ENCODE results near the gene ASB9.
"Not testable (repeated sequence)": the region's sequence is repeated elsewhere in the genome, so short reads cannot be mapped to it uniquely, and the experiment has no call there.

Gene ASB9

DNA sequence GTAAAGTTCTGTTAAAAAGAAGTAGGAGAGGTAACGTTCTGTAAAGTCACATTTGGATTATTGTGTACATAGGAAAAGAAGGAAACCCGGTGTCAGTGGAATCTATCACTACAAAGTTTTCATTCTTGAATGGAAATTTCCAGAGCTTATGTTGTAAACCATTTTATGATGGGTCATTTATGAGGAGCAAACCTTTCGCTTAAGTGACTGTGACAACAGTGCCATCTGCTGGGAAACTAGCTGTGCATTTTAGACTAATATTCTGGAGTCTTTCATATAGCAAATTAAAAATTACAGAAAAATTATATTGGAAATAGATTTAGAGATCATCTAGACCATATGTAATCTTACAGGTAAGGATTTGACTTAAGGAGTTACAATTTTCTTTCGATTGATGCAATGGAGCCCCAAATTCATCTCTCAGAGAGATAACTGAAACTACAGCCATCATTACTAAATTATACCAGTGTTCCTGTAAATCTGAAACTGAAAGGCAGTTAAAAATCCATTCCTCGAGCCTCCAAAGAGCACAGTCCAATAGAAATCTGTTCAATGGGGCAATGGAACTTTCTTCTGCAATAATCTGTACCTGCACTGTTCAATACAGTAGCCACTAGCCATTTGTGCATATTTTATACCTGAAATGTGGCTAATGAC, 26.9 kb downstream of the ASB9 start:
- in situ Hi-C loops (cut with MboI; ENCODE audit: low sequenced_read_pairs), result no loop called here

GRCh38 chrX:15241301-15241700, 28.6 kb downstream of the ASB9 start:
- in situ Hi-C loops (cut with MboI; ENCODE audit: low sequenced_read_pairs), result no loop called here

- in situ Hi-C loops (cut with MboI; ENCODE audit: low sequenced_read_pairs), result no loop called here
Observed at GRCh38 chrX:15240414-15240813, 29.5 kb downstream of the ASB9 start.

GRCh38 chrX:15236146-15236545, 33.7 kb downstream of the ASB9 start:
- in situ Hi-C loops (cut with MboI; ENCODE audit: low sequenced_read_pairs), result no loop called here

DNA sequence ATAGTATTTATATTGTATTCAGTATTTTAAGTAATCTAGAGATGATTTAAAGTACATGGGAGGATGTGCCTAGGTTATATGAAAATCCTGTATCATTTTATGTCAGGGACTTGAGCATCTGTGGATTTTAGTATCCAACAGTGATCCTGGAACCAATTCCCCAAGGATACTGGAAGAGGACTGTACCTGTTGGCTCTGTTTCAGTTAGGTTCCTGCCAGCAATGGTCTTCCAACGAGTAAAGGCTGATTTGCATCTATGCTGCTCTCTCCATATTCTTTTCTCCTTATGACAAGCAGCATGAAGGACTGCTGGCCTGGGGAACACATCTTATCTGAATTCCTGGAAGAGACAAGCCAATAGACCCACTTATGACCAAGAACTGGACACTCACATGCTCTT, 34.9 kb downstream of the ASB9 start:
- in situ Hi-C loops (cut with MboI; ENCODE audit: low sequenced_read_pairs), result no loop called here

DNA sequence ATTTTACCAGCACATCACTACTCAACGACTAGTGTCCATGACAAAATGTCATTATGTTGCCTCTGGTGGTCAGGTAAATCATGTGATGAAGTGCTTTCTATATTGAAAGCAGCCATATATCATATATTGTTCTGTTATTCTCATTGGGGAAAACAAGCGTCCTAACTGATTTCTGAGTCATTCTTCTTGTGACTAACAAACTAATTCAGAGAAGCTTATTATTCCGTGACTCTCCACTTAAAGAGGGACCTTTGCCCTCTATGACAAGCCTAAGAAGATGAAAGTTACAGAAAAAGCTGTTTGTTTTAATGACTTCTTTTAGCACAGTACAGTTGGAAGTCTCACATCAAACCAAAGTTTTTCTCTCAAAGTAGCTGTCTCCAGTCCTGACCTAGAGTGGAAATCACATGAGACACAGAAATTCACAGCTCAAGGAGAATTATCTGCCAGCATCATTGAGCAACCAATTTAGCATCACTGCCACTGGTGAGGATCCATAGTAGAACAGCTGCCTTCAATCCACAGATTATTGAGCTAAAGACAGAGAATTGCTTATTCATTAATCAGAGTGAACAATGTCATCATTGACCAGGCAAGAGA, 36.4 kb downstream of the ASB9 start:
- in situ Hi-C loops (cut with MboI; ENCODE audit: low sequenced_read_pairs), result no loop called here

DNA sequence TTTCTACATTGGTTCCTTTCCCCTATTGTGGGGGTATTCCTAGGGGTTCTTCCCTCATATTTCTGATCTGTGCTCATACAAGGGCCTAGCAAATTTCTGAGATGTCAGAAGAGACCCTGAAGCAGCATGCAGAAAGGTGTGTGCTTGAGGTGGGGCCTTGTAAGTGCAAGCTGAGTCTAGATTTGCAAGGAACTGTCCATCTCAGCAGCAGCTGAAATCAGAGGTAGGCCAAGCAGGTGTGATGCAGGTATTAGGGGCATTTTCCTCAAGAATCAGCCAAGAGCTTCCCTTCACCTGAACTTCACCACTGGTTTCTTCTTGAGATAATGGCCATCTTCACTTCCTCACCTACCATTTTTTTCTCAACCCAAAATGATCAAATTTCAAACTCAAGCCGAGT, 45.1 kb downstream of the ASB9 start:
- in situ Hi-C loops (cut with MboI; ENCODE audit: low sequenced_read_pairs), result no loop called here

DNA sequence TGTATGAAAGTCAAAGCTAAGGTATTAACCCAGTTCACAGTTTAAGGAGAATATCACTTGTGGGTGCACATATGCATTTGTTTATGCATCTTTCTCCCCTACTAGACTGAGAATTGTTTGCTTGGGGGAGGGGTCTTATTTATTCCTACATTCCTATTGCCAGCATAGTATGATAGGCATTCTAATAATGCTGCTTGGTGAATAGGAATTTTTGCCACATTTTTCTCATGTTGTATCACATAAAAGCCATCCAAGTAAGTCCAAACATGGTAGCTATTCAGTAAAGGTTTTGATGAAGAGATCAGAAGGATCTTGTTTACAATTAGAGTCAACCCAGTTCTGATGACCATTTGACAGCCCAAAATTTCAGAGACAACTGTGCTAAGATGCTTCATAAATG, 48.6 kb downstream of the ASB9 start:
- in situ Hi-C loops (cut with MboI; ENCODE audit: low sequenced_read_pairs), result no loop called here

- in situ Hi-C loops (cut with MboI; ENCODE audit: low sequenced_read_pairs), result no loop called here
Observed at GRCh38 chrX:15217161-15217560, 52.7 kb downstream of the ASB9 start.

- in situ Hi-C loops (cut with MboI; ENCODE audit: low sequenced_read_pairs), result no loop called here
Observed at GRCh38 chrX:15216280-15216679, 53.6 kb downstream of the ASB9 start.

DNA sequence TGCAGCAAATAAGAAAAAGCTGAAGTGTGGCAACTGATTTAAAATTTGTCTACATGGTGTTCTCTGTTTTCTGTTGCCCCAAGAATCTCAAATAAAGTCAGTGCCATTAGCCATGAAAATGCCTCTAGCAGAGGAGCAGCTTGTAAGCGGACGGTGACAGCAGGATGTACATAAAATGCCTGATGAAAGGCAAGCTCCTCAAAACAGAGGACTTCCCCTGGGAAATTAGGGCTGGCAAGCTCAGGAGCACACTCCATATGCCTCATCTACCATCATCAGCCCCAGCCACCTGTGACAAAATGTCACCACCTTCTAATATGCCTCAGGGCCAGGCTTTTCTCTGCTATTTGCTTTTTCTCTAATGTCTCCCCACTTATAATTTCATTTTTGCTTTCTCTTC, 54.5 kb downstream of the ASB9 start:
- in situ Hi-C loops (cut with MboI; ENCODE audit: low sequenced_read_pairs), result no loop called here

DNA sequence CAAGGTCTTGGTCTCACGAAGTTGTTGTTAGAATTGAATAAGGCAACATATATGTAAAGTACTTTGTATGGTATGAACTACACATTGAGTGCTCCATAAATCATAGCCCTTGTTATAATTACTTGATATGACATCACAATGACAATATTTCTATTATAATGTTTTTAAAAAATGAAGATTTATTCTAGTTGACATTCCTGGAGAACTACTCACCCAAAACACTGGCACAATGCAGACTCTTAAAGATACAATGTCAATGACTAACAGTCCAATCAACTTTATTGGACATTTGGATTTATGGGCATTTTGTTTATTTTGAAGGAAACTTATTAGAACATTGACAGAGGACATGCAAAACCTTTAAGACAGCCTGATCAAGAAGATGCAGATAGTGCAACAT, 55.3 kb downstream of the ASB9 start:
- in situ Hi-C loops (cut with MboI; ENCODE audit: low sequenced_read_pairs), result no loop called here

DNA sequence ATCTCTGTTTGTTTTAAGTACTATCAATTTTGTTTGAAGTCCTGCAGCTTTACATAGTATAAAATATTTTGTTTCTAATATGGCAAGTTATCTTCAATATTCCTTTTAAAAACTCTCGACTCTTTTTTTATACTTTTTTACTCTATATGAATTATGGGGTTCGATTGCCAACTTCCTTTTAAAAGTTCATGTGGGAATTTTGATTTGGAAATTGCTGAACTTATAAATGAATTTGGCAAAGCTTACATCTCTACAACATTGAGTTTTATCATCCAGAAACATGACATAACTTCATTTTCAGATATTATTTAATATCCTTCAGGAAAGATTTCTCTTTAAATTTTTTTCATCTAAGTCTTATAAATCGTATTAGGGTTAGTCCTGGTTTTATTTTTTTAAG, 60.8 kb downstream of the ASB9 start:
- in situ Hi-C loops (cut with MboI; ENCODE audit: low sequenced_read_pairs), result no loop called here

GRCh38 chrX:15207994-15208393, 61.9 kb downstream of the ASB9 start:
- in situ Hi-C loops (cut with MboI; ENCODE audit: low sequenced_read_pairs), result no loop called here

DNA sequence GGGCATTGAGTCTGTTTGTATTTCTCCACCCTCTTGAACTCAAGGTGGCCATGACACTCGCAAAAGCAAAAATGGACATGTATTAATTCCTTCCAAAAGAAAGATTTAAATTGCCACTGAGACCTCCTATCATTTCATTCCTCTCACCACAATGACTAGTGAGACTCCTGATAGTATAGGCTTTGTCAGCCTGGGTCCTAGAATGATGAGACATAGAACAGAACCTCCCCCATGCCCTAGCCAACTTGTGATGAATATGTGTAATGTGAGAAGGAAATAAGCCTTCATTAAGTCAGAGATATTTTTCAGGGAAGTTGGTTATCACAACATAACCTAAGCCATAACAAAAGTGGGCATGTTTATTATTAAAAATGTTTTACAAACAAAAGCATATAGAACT, 62.5 kb downstream of the ASB9 start:
- in situ Hi-C loops (cut with MboI; ENCODE audit: low sequenced_read_pairs), result no loop called here

GRCh38 chrX:15206306-15206705, 63.6 kb downstream of the ASB9 start:
- in situ Hi-C loops (cut with MboI; ENCODE audit: low sequenced_read_pairs), result no loop called here

GRCh38 chrX:15204130-15204751, 65.6 kb downstream of the ASB9 start:
- in situ Hi-C loops (cut with MboI; ENCODE audit: low sequenced_read_pairs), result no loop called here

- in situ Hi-C loops (cut with MboI; ENCODE audit: low sequenced_read_pairs), result no loop called here
Observed at GRCh38 chrX:15203694-15204093, 66.2 kb downstream of the ASB9 start.

DNA sequence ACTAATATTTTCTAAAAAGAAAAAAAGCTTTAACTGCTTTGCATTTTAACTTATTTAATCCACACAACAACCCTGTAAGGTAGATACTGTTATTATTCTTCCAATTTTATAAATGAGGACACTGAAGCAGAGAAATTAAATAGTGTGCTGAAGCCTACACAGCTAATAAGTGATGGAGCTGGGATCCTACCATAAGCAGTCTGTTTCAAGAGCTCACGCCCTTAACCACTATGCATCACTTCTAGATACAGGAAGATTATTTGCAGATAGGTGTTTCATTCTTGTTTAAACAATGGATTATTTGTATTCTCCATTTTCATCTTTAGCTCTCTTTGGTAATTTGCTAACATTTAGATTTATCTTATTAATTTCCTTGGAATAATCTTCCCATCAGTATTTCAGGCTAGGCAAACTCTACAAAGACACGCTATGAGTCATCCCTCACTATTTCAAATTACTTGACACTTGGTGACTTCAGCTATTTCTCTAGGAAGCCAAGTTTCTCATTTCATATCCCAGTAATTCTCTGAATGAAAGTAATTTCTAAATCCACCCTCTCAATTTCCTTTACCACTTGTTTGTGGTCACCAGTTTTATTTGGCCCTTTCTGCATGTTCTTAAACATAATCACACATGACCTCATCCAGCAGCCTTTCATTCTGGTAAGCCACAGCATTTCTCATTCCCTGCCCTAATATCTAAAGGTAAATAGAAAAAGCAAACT, 67.3 kb downstream of the ASB9 start:
- in situ Hi-C loops (cut with MboI; ENCODE audit: low sequenced_read_pairs), result no loop called here

DNA sequence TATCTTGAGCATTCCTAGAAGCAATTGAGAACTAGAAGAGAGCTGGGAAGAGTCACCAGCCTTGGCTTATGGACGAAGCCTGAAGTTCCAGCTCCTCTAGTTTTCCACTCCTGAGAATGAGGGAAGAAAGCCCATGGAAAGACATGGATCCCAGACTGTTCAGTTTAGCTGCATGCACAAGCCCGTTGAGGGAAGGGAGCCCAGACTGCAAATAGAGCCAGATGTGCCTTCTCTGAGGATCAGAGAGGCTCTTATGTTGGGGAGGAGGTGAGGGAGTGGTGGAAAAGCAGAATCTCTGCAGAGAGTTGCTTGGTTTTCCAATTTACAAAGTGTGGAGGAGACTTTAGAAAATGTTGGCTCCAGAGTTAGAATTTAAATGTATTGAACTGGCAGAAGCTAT, 69.0 kb downstream of the ASB9 start:
- in situ Hi-C loops (cut with MboI; ENCODE audit: low sequenced_read_pairs), result no loop called here

DNA sequence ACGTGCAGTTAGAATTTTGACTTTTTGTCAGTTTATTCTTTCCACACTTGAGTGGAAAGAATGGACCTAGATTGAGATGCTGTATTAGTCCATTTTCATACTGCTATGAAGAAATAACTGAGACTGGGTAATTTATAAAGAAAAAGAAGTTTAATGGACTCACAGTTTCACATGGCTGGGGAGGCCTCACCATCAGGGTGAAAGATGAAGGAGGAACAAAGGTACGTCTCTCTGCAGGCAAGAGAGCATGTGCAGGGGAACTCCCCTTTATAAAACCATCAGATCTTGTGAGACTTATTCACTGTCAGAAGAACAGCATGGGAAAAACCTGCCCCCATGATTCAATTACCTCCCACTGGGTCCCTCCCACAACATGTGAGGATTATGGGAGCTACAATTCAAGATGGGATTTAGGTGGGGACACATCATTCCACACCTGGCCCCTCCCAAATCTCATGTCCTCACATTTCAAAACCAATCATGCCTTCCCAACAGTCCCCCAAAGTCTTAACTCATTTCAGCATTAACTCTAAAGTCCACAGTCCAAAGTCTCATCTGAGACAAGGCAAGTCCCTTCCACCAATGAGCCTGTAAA, 71.2 kb downstream of the ASB9 start:
- in situ Hi-C loops (cut with MboI; ENCODE audit: low sequenced_read_pairs), result not testable (repeated sequence)

DNA sequence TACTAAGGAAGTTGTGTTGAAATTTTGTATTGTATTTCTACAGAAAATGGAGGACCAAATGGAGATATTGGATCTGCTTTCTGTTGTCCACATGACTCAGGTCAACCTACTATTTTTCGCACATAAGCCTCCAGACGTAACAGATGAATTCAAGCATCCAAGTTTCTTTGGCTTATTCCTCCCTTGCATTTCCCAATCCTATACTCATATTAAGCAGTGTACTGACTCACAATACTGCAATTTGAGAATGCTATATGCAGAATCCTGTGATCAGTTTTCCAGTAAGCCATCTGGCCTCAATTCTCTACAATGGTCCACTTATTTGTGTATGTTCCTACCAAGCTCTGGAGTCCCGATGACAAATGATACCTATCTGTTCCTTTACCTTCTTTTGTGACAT, 75.7 kb downstream of the ASB9 start:
- in situ Hi-C loops (cut with MboI; ENCODE audit: low sequenced_read_pairs), result no loop called here
